Activated B cell treated with CpG ODN at 0.5 μM for 24 hours (primary cell): ENCODE measurements around the gene PIGV. TPM values are rescaled to one million over a fixed set of nuclear protein-coding genes. Genes with fewer than 3 reads are reported as not detected.

Experiments used
- ATAC-seq: fragments of 200-7000 bp; cut with Tn5 transposase; one replicate; pipeline ENCODE4 v1.10.0; 2021; ENCODE audit warnings: low read depth, mild to moderate bottlenecking, moderate library complexity
- CTCF ChIA-PET: fragments of 350-600 bp; sonication (Branson Sonifier 250); formaldehyde crosslinking; loops from one replicate; lab custom pipeline; 2021; ENCODE audit warnings: antibody characterized with exemption; lab: Charles Lee
- POLR2A ChIA-PET: fragments of 350-600 bp; sonication (Branson Sonifier 250); formaldehyde crosslinking; loops from one replicate; lab custom pipeline; 2021; ENCODE audit warnings: antibody characterized with exemption; lab: Charles Lee
- DNase-seq: peaks from one replicate; pipeline ENCODE4 v3.0.0; 2022
- H3K27ac Mint-ChIP-seq: one replicate; pipeline ENCODE4 v1.8.0; 2020; ENCODE audit warnings: mixed read lengths
- H3K27me3 Mint-ChIP-seq: one replicate; pipeline ENCODE4 v1.8.0; 2021; ENCODE audit warnings: mixed read lengths
- H3K36me3 Mint-ChIP-seq: one replicate; pipeline ENCODE4 v1.8.0; 2021; ENCODE audit warnings: low read depth, mixed read lengths
- H3K4me1 Mint-ChIP-seq: one replicate; pipeline ENCODE4 v1.8.0; 2021; ENCODE audit warnings: mixed read lengths
- H3K4me3 Mint-ChIP-seq: one replicate; pipeline ENCODE4 v1.8.0; 2020; ENCODE audit warnings: mild to moderate bottlenecking, mixed read lengths
- H3K9me3 Mint-ChIP-seq: one replicate; pipeline ENCODE4 v1.8.0; 2020; ENCODE audit warnings: mixed read lengths
- CTCF ChIP-seq: fragments of 200-600 bp; IDR thresholded peaks from one replicate; pipeline ENCODE4 v1.8.0; 2022; ENCODE audit warnings: antibody characterized with exemption, mild to moderate bottlenecking
- intact Hi-C: fragments of 100-400 bp; cut with micrococcal nuclease; formaldehyde crosslinking; loops from one replicate; pipeline ENCODE4 v1.15.1; 2024
- total RNA-seq: library from RNA; stranded (reverse); gene quantifications from 2 replicates; pipeline ENCODE4 v1.2.3, GENCODE V29; 2022

Gene PIGV
- total RNA-seq, 1 donor from 2014 or later: 35.4 TPM

DNA sequence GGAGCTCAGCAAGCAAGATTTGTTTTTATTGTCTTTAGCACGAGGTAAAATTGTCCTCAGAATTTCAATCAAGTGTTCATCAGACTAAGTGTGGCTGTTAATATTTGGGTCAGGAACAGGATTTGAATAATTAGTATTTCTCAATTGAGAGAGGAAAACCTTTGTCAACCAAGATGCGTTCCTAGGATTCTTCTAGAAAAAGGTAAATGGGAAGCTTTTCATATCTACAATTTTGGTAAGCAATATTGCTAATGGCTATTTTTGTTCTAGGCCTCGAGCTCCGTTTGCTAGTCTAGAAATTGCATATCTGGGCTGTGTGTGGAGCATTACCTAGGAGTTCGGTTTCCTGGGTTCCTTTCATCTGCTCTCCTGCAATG, 4.1 kb upstream of the PIGV start:
- intact Hi-C loops: no loop called here
- H3K9me3 Mint-ChIP-seq: no peaks in the 10 kb centered on the region
- H3K36me3 Mint-ChIP-seq: peaks cover 51% of the 10 kb centered on the region
- peak overlapping the region; percentile 76 for H3K27ac Mint-ChIP-seq
- H3K4me1 Mint-ChIP-seq: peaks cover 43% of the 10 kb centered on the region
- ATAC-seq (no peak), DNase-seq (no peak)
- CTCF ChIA-PET: interaction anchor here (1.7 to 10.4 kb wide), 2 partner anchors 106 to 181 kb away, joined by 5 to 302 read pairs; no protein-coding TSS in a partner anchor
- POLR2A ChIA-PET: interaction anchor here (8.7 kb wide), 1 partner anchor 87 kb away, joined by 308 read pairs; the partner anchor contains the start of gene ARID1A
- H3K27me3 Mint-ChIP-seq: no peaks in the 10 kb centered on the region
- TF ChIP-seq CTCF: no peak
- H3K4me3 Mint-ChIP-seq: no peak overlapping the region

DNA sequence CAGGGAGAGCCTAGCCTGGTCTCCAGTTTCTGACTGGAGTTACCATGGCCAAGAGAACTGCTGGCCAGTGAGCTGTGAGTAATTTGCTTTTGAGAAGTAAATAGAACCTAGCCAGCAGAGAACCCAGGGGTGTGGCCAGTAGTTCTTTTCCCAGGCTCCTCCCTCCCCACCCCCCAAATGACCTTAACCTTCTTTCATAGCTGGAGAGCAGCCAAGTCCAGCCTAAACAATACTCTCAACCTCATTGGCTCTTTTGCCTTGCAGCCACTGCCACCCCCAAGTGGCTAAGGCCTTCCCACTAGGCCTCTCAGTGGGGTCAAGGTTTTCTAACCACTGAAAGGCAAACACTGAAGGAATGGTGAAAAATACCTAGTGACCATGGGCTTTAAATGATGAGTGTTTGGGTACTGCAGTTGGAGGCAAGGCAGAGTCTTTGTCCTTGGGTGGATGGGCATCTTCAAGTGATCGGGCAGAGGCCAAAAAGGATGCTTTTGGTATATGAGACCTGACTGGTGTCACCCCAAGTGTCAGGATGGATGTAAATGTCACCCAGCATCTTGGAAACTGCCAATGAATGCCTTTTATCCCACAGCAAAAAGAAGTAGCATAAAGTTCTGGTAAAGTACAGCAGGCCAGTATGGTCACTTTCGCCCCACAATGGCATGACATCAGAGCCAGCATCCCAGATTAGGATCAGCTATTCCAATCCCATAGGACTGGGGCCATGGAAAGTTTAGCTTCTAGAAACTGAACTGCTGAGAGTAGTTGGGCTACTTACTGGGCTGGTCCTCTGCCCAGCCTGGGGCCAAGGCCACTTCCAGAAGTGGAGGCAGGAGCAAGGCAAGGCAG, 3.5 kb upstream of the PIGV start:
- Mint-ChIP-seq H3K4me1 (peaks cover 45% of the 10 kb centered on the region), H3K36me3 (peaks cover 47% of the 10 kb centered on the region), H3K27ac (peak overlapping the region; percentile 76), H3K4me3 (no peak overlapping the region), H3K27me3 (no peaks in the 10 kb centered on the region), H3K9me3 (no peaks in the 10 kb centered on the region)
- POLR2A ChIA-PET: interaction anchor here (0.6 to 8.7 kb wide), 4 partner anchors 40 to 287 kb away, joined by 6 to 308 read pairs (median 32); partner anchors contain the start of gene ARID1A
- intact Hi-C loops: no loop called here
- CTCF ChIA-PET: interaction anchor here (1.7 to 10.4 kb wide), 2 partner anchors 107 to 182 kb away, joined by 5 to 302 read pairs; no protein-coding TSS in a partner anchor
- ATAC-seq (no peak), DNase-seq (no peak)
- TF ChIP-seq CTCF: no peak

GRCh38 chr1:26784886-26785285, 2.9 kb upstream of the PIGV start:
- Mint-ChIP-seq H3K4me1 (peaks cover 49% of the 10 kb centered on the region), H3K27me3 (no peaks in the 10 kb centered on the region), H3K36me3 (peaks cover 41% of the 10 kb centered on the region), H3K27ac (peak overlapping the region; percentile 76), H3K4me3 (no peak overlapping the region), H3K9me3 (no peaks in the 10 kb centered on the region)
- ATAC-seq (no peak), DNase-seq (no peak)
- POLR2A ChIA-PET: interaction anchor here (0.9 to 8.7 kb wide), 6 partner anchors 15 to 183 kb away, joined by 3 to 308 read pairs (median 8); partner anchors contain the start of gene ARID1A
- intact Hi-C loops: no loop called here
- CTCF ChIA-PET: interaction anchor here (10.4 kb wide), 1 partner anchor 182 kb away, joined by 302 read pairs; no protein-coding TSS in a partner anchor
- no peak for TF ChIP-seq CTCF

- Mint-ChIP-seq H3K4me1 (peaks cover 50% of the 10 kb centered on the region), H3K36me3 (peaks cover 37% of the 10 kb centered on the region), H3K27me3 (no peaks in the 10 kb centered on the region), H3K4me3 (peak overlapping the region; percentile 98), H3K27ac (peak overlapping the region; percentile 100), H3K9me3 (no peaks in the 10 kb centered on the region)
- intact Hi-C loops: no loop called here
- ChIA-PET POLR2A (interaction anchor here (0.5 to 8.7 kb wide), 15 partner anchors 9 to 1856 kb away, joined by 3 to 308 read pairs (median 4); partner anchors contain the start of genes ARID1A and RUNX3), CTCF (interaction anchor here (1.1 to 10.4 kb wide), 5 partner anchors 62 to 183 kb away, joined by 4 to 302 read pairs (median 7); no protein-coding TSS in a partner anchor)
- no peak for ATAC-seq
- DNase-seq: no peak
- TF ChIP-seq CTCF: no peak
Measured at GRCh38 chr1:26785611-26786436, 1.9 kb upstream of the PIGV start.
